NCI-H1105 treated with DMSO at 0.1 percent for 48 hours (cell line): Measurements from ENCODE around the gene DUSP6.

Source experiments
- DNase-seq: peaks from one replicate; lab custom pipeline; 2025; lab: John Stamatoyannopoulos, UW

Gene DUSP6

DNA sequence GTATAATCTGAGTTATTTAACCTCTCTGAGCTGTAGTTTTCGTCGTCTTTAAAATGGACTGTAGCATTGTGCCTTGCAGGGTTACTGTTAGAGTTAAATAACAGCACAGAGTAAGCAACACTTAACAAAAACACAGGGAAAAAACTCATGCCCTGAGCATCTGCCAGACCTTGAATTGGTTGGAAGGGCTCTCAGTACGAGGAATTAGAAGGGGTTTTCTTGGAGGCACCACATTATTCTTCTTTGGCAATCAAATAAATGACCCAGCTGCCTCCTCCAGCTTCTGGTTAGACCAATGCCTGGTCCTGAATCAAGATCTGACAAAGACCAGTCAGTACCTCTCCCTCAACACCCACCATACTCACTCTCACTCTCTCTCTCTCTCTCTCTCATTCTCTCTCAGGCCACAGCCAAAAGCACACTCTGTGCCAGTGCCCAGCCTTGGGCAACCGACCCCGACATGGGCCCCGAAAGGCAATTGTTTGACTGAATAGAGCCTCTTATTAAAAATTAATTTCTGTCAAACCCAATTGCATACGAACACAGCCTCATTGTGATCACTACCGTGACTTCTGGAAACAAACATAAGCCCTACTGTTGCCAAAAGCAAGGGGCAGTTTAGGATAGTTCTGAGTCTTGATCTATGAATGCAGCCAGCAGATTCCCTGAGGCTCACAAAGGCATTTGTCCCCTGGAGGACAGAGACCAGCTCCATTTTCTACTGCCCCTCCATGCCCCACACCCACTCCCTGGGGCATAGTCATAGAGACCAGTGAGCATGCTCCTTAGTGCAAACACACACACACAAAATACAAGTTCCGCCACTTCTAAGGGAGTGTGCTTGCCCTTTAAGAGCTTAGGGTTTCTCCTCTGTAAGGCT, 23.9 kb downstream of the DUSP6 start:
- no peak for DNase-seq

DNA sequence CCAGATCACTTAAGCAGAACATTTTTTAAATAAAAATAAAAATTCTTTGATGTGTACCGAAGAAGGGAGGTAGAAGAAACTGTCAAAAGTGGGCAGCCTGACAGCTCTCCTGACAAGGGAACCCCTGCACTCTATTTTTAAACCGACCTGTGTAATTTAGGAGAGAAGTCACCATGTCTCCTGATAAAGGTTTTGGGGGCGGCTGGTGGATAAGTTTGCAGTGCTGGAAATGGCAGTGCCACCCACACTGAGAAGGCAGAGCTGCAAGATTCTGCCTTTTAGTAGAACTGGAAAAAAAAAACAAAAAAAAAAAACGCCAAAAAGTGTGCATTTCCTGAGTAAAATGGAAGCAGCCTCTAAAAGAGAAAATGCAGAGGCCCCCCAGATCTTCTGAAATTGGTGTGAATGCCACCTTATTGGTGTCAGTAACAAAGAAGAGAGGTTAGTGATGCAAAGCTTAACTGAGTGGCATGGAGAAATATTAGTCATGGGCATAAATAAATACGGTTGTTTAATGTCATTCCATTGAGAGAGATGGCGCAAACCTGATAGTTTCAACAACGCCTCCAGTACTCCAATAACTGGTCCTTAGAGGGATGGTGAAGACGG, 24.7 kb downstream of the DUSP6 start:
- DNase-seq = no peak

DNA sequence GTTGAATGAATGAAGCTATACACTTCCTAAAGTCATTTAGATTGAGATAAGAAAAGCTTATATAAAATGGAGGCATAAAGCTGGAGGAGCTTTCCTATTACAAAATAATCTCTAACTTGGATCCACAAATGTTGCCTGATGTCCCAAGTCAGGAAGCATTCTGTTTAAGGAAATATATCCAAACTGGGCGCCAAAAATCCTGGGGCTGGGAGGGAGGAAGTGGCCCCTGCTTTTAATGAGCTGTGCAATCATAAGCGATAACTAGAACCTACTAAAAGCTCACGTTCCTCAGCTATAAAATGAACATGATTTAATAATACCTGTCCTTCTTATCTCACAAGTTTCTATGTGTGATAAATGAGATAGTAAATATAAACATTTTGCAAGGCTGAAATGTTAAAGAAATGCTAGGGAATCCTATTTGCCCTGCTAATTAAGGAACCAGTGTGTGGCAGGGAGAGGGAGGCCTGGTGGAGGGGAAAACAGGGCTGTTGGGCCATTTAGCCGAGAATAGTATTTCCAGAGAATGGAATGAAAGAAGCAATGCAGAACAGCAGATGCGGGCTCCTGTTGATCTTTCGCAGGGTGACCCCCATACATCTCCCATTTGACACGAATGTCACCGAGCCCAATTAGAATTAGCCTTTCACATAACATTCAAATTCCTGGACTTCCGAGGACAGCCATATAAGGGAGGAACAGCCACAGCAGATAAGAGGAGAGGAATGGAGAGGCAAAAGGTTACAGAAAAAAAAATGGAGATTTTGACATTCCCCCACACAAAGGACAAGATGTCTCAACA, 25.9 kb downstream of the DUSP6 start:
- DNase-seq = no peak

DNA sequence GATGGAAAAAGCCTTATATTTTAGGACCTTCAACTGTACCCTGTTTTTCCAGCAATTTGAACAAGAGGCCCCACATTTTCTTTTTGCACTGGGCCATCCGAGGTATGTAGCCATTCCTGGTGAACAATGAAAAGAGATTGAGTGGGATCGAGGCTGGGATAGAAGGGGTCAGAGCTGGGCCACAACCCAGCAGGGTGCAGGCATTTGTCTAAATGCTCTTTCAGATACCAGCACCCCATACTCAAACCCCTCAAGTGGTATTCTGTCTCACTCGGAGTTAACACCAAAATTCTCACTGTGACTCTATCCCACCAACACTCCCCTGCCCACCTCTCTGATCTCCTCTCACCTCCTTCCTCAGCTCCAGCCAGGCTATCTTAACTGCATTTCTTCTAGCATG, 26.8 kb downstream of the DUSP6 start:
- no peak for DNase-seq

DNA sequence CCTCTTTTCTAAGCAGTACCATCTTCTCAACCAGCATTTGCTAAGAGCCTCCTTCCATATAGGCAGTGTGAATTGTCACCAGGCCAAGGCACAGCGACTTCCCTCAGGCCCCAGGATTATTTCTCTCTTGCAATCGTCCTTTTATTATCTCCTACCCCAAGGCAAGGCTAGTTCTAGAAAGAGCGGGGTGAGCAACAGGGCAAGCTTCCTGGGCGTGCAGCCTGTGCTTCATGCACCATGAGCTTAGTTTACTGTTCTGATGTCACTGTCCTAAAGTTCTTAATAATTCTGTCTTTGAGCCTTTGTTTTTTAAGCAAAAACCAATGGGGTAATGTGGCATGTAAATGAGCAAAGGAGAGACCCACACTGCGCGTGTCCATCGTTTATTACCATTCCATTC, 27.9 kb downstream of the DUSP6 start:
- no peak for DNase-seq

DNA sequence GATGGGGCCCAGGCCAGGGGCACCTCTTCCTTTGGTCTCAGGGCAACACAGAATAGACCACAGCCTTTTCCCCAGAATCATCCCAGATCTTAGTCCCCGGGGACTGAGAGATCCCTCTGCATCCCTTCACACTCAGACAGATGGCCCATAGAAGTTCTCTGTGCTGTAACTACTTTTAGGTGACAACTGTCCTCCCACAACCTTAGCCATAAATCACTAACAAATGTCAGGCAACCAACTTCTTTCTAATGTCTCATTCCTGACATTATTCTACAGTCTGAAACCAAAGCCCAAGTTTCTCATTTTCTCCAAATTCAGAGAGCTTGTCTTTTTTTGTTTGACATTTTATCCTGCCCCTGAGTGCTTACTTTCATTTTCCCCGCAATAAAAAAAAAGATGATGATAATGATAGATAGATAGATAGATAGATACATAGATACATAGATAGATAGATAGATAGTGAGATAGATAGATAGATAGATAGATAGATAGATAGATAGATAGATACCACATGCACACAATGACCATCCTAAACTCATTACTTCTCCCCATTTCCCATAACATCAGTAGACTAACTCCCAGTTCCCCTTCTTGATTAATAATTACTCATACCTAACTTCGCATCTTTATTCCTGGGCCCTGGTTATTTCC, 28.6 kb downstream of the DUSP6 start:
- no peak for DNase-seq

DNA sequence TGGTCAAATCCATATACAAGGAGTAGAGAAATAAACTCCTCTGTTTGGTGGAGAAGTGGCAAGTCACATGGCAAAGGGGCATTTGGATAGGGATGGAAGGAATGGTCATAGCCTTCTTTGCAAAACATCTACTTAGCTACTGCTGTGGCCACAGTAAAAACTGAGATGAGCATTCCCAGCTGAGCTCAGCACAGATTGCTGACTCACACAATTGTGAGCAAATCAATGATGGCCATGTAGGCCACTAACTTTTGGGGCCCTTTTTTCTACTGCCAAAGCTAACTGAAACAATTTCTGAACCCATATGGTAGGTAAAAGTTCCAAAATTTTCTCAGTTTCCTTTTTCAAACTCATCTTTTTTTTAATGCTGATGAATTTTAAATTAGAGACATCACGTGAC, 31.6 kb downstream of the DUSP6 start:
- DNase-seq = no peak

DNA sequence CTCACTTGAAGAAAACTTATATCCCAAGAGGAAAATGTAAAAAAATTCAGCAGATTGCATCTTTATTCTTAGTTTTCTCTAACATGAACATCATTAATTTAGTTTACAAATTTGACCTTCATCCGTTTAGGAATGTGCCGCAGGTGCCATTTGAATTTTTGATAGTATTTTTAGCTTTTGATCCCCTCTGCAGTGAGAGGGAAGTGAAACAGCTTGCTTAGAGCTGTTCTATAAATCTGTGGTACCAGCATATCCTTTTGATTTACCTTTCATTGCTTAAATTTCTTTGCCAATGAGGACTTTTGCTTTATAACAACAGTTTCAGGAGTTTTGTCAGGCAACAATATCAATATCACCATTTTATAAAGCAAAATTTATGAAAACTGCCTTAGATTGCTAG, 32.7 kb downstream of the DUSP6 start:
- no peak for DNase-seq

DNA sequence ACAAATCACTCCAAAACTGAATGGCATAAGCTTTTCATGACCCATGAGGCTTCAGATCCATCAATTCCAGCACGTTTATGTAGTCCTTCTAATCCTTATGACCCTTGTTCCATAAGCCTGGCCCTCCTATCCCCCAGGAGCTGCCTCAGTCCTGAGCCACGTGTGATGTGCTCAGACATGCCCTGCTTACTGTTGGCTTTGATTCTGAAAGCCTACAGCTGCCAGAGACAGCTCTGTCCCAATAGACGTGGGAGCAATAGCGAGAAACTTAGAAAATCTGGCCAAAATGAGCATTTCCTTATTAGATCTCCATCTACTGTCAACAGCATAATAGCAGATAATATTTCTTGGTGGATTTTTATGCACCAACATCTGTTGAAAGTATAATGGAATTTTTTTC, 33.2 kb downstream of the DUSP6 start:
- DNase-seq = no peak

DNA sequence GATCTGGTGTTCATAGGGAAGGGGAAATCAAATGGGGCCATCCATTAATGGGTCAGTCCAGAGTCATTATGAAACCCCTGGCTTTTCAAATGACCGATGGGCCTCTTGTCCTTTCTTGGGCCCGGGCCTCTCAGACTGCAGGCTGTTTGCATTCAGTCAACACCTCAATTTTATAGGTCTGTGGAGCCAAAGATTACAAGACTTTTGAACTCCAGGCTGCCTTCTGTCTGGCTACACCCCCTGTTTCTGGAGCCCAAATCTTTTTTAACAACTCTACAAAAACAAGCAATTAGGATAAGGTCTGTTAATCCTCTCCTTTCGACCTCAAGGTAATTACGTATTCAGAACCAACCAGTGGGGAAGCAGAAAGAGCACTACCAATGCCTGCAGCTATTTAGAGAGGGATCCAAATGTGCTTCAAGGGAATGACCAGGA, 35.6 kb downstream of the DUSP6 start:
- no peak for DNase-seq

DNA sequence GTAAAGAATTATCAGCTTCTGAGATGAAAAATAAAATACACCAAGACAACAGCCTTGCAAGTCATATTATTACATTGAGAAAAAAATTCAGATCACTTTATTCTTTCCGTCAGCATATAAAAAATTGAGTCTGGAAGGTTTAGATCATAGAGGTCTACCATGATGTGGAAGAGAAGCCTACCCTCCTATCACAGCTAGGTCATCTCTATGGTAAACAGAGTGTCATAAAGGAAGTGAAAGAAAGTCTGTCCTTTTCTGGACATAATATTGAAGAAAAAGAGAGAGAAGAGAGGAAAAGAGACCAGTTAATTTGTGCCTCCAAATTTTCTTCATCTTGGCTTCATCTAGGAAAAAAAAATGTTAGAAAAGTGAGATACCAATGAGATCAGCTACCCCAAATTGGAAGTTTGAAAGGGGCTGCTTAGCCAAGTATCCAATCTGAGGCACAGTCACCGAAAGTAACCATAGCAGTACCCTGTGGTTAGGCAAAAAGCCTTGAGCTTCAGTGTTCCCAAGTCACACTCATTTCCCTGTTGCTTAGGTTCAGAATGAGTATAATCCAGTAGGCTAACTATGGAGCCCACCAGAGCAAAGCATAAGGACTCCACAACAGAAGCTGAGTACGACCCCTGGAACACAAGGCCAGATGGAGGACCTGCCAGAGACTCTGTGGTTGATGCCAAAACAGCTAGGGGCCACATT, 38.1 kb downstream of the DUSP6 start:
- DNase-seq = no peak

DNA sequence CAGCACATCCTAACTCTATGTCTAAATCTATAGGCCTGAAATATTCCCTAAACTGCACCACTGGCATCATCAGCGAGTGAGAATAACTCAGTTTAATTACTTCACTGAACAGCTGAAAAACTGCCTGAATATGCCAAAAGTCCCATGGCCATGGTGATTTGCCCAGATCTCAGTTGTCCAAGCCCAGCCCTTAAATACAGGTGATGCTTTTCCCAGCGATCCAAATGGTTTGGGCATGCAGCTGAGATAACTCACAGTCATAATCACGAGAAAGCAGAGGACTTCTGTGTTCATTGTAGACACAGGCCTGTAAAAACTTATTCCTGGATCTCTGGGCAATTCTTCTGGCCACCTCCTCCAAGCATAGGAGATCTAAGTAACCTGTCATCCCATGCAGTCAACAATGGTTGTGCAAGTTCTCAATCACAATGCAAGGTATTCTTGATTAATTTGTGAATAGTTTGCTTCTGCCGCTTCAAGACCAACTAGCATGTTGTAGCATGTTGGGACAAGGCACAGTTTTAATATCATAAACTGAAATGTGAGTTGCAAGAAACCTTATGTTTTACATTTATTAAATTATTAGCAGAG, 40.5 kb downstream of the DUSP6 start:
- no peak for DNase-seq

DNA sequence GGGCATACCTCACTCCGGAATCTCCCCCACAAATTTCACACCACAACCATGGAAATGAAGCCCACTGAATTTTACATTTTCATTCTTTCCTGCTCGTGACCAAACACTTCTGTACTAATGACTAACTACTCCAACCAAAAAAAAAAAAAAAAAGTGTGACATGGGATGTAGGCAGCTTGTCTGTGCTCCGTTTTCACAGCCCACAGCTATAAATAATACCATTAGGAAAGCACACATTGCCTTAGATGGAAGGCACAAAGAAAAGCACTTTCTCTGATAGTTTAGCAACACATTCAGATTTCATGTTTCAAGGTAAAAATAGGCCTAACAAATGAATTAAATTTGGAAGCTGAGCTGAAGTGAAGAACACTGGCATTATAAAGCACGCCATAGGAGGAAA, 42.5 kb downstream of the DUSP6 start:
- no peak for DNase-seq

DNA sequence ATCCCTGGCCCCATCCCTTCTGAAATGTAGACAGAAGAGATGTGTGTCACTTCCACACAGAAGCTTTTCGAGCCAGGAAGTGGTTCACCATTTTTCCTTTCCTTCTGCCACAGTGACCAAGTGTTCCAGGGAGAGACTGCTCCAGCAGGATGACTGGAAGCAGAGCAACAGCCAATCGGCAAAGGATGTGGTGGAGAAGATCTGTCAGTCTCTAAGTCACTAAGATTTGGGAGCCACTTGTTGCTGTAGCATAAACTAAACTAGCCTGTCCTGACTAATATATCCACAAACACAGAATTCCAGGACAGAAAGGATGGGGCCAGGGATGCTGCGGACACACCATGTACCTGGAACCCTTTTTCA, 42.9 kb downstream of the DUSP6 start:
- DNase-seq = no peak

DNA sequence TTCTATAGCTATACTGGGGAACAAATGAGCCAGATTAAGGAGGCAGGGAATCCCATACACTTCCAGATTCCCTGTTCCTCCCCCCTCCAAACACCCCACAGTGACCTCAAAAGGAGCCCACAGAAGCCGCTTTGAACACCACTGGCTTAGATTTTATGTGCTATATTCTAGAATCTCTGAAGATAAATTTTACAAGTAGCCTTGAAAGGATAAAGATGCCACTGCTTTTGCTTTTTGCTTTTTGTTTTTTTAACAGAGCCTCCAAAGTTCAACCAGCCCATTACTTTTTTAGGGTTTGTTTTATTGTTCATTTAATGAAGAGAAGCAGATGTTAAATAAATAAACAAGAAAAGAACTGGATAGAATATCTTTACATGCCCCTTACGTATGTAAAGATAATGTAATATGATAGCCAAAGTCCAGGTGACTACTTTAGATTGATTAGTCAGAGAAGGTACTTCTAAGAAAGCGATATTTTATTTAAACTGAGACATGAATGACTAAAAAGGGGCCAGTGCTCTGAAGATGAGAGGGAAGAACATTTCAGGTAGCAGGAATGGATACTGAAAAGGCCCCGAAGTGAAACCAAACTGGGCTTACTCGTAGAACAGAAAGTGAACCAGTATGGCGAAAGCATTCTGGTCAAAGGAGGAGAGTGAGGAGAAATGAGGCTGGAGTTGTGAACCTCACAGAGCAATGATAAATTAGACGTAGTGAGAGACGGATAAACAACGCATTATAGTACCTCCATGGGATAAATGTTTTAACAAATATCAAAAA, 44.6 kb downstream of the DUSP6 start:
- DNase-seq = no peak

DNA sequence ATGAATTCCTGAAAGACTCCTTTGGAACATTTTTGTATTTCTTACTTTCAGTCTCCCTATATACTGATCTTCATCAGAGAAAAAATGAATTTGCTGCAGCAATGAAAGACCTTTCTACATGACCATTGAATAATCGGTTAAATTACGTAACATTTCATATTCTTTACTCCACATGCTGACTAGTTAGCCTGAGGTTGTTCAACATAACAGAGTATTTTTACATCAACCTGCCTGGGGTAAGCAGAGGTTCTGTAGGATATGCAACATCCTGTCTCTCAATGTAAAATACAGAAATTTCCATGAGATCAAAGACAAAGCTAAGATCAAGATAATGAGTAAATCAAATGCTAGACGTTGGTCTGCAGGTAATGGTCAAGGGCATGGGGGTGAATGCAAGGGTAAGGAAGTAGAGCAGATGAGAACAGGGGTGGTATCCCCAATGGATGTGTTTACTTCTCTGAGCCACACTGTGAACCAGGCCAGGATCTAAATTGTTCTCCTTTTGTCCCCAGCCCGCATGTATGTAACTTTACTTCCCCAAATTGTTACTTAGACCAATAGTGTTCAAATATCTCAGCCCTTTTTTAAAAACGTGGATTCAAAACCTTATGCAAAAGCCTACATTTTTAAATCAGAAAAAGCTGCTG, 45.4 kb downstream of the DUSP6 start:
- no peak for DNase-seq

DNA sequence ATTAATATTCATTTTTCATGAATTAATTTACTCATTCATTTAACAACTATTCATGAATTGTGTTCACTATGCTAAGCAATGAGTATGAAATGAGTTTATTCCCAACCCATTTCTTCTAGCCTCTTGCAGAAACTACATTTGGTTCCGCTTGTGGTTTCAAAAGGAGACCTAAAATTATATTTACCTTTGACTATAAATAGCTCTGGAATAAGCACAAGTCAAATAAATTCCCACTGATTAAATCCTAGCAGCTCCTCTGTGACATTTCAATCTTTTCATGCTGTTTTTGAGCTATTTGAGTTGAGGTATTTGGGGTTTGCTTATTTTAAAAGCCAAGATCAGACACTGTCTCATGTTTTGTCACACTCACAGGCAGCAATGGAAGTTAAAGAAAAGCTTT, 46.9 kb downstream of the DUSP6 start:
- no peak for DNase-seq

DNA sequence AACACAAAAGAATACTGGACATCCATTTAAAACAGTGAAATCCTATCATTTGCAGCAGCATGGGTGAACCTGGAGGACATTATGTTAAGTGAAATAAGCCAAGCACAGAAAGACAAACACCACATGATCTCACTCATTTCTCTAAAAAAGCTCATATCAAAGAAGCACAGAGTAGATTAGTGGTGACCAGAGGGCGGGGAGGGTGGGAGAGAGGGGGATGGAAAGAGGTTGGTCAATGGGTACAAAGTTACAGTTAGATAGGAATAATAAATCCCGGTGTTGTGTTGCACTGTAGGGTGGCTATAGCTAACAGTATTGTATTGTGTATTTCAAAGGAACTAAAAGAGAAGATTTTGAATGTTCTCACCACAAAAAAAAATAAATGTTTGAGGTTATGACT, 52.4 kb downstream of the DUSP6 start:
- no peak for DNase-seq

DNA sequence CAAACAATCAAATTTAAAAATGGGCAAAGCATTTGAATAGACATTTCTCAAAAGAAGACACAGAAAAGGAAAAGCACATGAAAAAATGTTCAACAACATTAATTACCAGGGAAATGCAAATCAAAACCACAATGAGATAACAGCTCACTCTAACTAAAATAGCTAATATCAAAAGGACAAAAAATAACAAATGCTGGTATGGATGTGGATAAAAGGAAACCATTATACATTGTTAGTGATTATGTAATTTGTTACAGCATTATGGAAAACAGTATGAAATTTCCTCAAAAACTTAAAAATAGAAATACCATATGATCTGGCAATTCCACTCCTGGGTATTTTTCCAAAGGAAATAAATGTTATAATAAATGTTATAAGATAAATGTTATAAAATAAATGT, 52.9 kb downstream of the DUSP6 start:
- DNase-seq = no peak
